K562 (cell line): ENCODE results near the gene SPTBN4. TPM values are rescaled to one million over a fixed set of nuclear protein-coding genes. Genes with fewer than 3 reads are reported as not detected.
A peak's percentile ranks its signal among the peaks of the same experiment; 100 is the strongest.

Source experiments
- ADNP ChIP-seq: fragments of 200-800 bp; sonication (Bioruptor generic); IDR thresholded peaks from 2 replicates; pipeline ENCODE4 v1.6.1; 2016; ENCODE audit warnings: missing genetic modification characterization, missing compliant biosample characterization
- BACH1 ChIP-seq: fragments of 200-800 bp; sonication (Bioruptor generic); IDR thresholded peaks from 2 replicates; pipeline ENCODE4 v1.6.1; 2016; ENCODE audit warnings: missing genetic modification characterization, missing compliant biosample characterization
- DNMT1 ChIP-seq: fragments of 450-650 bp; IDR thresholded peaks from 2 replicates; pipeline ENCODE4 v1.6.1; 2016; ENCODE audit warnings: antibody characterized with exemption, mild to moderate bottlenecking
- POLR2AphosphoS5 ChIP-seq: IDR thresholded peaks from 2 replicates; pipeline ENCODE4 v1.6.1; 2011; ENCODE audit warnings: mild to moderate bottlenecking, low read depth, low read length, moderate library complexity; ENCODE audit not compliant: control insufficient read depth, insufficient read depth
- POLR2B ChIP-seq: fragments of 450-650 bp; IDR thresholded peaks from 2 replicates; pipeline ENCODE4 v1.6.1; 2018; ENCODE audit warnings: low read depth; ENCODE audit not compliant: partially characterized antibody
- TSC22D4 ChIP-seq: fragments of 450-650 bp; IDR thresholded peaks from 2 replicates; pipeline ENCODE4 v1.6.1; 2016; ENCODE audit warnings: missing genetic modification characterization, missing biosample characterization, control low read depth
- ZNF24 ChIP-seq: fragments of 450-650 bp; IDR thresholded peaks from 2 replicates; pipeline ENCODE4 v1.6.1; 2016
- ZNF77 ChIP-seq: fragments of 250-450 bp; sonication (Bioruptor Pico); IDR thresholded peaks from 2 replicates; pipeline ENCODE4 v1.5.0; 2020
- polyA plus RNA-seq, 8 experiments: library from polyadenylated mRNA; depleted of rRNA in 4 of 8; stranded (reverse) in 5 of 8; unstranded in 3 of 8; fragments of >200 nt; fragmentation: Nextera tagmentation in 2 of 8; fragmentation: Illumina TruSeq in 1 of 8; extraction: Ambion mirVana in 2 of 8; extraction: Trizol in 1 of 8; gene quantifications; 2 replicates each; pipeline versions ENCODE4 v1.2.1 to v1.2.3, GENCODE V29; 2011 to 2014; ENCODE audit warnings: inconsistent platforms in 1 of 8, missing spikeins in 1 of 8
- total RNA-seq, 7 experiments: library from RNA; depleted of rRNA in 6 of 7; stranded (reverse); fragments of >200 nt in 6 of 7; fragmentation: Illumina TruSeq in 2 of 7; extraction: Trizol in 2 of 7; gene quantifications; 2 replicates each; pipeline versions ENCODE4 v1.2.1 to v1.2.3, GENCODE V29; 2011 to 2021; ENCODE audit warnings: low replicate concordance in 1 of 7
- TF ChIP-seq, protein P1 (sequence below), 2 experiments: fragments of 450-650 bp; formaldehyde crosslinking in 1 of 2; IDR thresholded peaks; 2 replicates each; pipeline versions ENCODE4 v1.4.0 to v1.6.1; 2014 to 2020; ENCODE audit warnings: mild to moderate bottlenecking in 2 of 2, borderline replicate concordance in 1 of 2, low read depth in 1 of 2
- TF ChIP-seq, protein P2 (sequence below): fragments of 450-650 bp; conservative IDR thresholded peaks from 2 replicates; pipeline ENCODE4 v1.6.1; 2016; ENCODE audit warnings: missing genetic modification characterization, low read depth, mild to moderate bottlenecking, missing compliant biosample characterization, moderate library complexity
- TF ChIP-seq, protein P3 (sequence below): fragments of 250-450 bp; sonication (Bioruptor Pico); IDR thresholded peaks from 2 replicates; pipeline ENCODE4 v1.5.0; 2021; ENCODE audit warnings: mild to moderate bottlenecking, moderate library complexity
- TF ChIP-seq, protein P4 (sequence below), 2 experiments: fragments of 450-650 bp; conservative IDR thresholded peaks; 2 replicates each; pipeline ENCODE4 v1.6.1; 2017; ENCODE audit warnings: mild to moderate bottlenecking in 2 of 2, moderate library complexity in 2 of 2

The SPTBN4 gene
- total and polyA plus RNA-seq, 9 of the 15 experiments (the other 6 are each of a cell fraction or from before 2014, with no cell fraction given) = 0.01 to 1.5 (median 0.86) TPM

DNA sequence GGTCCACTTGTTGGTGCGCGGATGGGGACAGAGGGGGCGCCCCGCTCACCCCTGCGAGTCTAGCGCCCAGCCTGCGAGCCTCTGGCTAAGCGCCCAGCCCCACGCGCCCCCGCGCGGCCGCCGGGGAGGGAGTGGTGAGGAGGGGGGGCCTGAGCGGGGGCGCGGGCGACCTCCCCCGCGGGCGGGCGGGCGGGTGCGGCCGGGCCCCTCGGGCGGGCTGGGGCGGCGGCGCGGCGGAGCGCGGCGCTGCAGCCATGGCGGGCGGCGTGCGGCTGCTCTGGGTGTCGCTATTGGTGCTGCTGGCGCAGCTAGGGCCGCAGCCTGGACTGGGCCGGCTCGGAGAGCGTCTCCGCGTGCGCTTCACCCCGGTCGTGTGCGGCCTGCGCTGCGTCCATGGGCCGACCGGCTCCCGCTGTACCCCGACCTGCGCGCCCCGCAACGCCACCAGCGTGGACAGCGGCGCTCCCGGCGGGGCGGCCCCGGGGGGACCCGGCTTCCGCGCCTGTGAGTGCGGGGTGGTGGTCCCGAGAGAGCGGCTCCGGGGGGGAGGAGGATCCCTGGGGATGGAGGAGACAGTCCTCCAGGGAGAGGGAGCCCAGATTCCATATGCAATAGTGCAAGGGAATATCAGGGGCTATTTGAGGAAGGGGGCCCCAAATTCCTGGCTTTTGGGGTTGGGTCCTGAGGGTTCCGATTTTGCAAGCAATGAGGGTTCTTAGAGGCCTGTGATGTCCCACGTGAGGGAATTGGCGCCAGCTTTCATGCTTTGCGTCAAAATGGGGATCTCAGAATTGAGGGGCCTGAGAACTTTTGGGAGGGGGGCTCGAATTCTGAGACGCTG lies 134.6 kb downstream of the SPTBN4 start, which contains the start of gene LTBP4 (continued):
- TF ChIP-seq, protein P1, sequence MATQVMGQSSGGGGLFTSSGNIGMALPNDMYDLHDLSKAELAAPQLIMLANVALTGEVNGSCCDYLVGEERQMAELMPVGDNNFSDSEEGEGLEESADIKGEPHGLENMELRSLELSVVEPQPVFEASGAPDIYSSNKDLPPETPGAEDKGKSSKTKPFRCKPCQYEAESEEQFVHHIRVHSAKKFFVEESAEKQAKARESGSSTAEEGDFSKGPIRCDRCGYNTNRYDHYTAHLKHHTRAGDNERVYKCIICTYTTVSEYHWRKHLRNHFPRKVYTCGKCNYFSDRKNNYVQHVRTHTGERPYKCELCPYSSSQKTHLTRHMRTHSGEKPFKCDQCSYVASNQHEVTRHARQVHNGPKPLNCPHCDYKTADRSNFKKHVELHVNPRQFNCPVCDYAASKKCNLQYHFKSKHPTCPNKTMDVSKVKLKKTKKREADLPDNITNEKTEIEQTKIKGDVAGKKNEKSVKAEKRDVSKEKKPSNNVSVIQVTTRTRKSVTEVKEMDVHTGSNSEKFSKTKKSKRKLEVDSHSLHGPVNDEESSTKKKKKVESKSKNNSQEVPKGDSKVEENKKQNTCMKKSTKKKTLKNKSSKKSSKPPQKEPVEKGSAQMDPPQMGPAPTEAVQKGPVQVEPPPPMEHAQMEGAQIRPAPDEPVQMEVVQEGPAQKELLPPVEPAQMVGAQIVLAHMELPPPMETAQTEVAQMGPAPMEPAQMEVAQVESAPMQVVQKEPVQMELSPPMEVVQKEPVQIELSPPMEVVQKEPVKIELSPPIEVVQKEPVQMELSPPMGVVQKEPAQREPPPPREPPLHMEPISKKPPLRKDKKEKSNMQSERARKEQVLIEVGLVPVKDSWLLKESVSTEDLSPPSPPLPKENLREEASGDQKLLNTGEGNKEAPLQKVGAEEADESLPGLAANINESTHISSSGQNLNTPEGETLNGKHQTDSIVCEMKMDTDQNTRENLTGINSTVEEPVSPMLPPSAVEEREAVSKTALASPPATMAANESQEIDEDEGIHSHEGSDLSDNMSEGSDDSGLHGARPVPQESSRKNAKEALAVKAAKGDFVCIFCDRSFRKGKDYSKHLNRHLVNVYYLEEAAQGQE (IDR thresholded peaks at IDR 0.05; ENCODE audit: borderline replicate concordance) = no peak
- TF ChIP-seq, protein P1 (CRISPR knock-in tag; IDR thresholded peaks at IDR 0.05; ENCODE audit: low read depth) = peak; percentile 69
- no peak for TF ChIP-seq DNMT1
- no peak for TF ChIP-seq TSC22D4 (tag)
- TF ChIP-seq, protein P2, sequence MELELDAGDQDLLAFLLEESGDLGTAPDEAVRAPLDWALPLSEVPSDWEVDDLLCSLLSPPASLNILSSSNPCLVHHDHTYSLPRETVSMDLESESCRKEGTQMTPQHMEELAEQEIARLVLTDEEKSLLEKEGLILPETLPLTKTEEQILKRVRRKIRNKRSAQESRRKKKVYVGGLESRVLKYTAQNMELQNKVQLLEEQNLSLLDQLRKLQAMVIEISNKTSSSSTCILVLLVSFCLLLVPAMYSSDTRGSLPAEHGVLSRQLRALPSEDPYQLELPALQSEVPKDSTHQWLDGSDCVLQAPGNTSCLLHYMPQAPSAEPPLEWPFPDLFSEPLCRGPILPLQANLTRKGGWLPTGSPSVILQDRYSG (tag) = no peak
- no peak for TF ChIP-seq BACH1 (tag)
- TF ChIP-seq ZNF77 (CRISPR knock-in tag) = no peak
- TF ChIP-seq ZNF24 = no peak
- TF ChIP-seq POLR2B = no peak
- no peak for TF ChIP-seq ADNP (tag)
- TF ChIP-seq, protein P3, sequence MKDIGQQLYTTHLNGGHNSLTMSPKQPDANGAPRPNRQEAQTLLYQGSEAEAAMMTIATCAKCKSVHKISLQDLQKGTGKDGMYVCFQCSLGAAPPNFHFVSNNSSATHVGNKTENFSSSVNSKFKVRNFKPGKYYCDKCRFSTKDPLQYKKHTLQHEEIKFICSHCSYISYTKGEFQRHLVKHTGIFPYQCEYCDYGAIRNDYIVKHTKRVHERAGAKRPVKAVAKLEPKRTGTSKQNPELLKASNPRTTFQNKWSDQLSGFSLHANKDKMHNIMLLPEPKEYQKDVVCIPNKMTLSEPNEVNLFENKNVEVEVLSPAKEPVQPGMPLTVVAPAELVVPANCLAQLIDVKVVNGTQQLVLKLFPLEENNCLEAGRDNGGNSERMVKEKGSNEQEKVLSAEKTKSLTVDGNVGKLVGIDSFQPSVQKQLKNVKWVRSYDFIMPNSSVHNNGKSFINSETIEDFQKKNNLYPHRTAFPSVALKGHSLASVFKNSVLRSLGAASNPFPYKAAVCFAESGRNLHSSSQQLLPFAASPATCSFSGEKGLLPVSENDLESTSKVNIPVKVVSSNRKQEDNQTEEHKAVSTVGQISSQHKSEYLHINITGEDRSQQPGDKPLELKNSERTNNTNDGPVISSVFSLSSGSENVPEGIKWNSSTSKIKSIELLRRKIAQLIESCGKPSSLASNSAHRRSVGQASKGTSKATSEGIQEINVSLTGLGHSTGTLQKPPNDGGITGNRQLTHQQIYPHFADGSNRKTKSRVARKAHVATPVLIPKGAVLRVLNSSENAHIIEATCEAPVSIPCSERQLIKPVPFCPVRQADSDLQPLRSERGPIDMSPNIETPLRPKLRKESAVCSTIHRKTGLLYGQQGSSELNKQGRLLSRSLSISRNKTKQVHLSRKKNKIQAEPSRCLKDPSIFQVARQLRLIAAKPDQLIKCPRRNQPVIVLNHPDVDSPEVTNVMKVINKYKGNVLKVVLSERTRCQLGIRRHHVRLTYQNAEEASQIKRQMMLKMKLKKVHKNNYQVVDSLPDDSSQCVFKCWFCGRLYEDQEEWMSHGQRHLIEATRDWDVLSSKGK = no peak
- TF ChIP-seq, protein P4, sequence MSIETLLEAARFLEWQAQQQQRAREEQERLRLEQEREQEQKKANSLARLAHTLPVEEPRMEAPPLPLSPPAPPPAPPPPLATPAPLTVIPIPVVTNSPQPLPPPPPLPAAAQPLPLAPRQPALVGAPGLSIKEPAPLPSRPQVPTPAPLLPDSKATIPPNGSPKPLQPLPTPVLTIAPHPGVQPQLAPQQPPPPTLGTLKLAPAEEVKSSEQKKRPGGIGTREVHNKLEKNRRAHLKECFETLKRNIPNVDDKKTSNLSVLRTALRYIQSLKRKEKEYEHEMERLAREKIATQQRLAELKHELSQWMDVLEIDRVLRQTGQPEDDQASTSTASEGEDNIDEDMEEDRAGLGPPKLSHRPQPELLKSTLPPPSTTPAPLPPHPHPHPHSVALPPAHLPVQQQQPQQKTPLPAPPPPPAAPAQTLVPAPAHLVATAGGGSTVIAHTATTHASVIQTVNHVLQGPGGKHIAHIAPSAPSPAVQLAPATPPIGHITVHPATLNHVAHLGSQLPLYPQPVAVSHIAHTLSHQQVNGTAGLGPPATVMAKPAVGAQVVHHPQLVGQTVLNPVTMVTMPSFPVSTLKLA (conservative IDR thresholded peaks at IDR 0.05) = 0 out of 4 replicates have a peak, but pooled peaks of 1 of the 2 experiments have one; percentile 1
- no peak for TF ChIP-seq POLR2AphosphoS5
